ENCODE measurements around the gene TRAPPC1. TPM values are rescaled to one million over a fixed set of nuclear protein-coding genes. Genes with fewer than 3 reads are reported as not detected.

Gene TRAPPC1
- total and polyA plus RNA-seq, 2 experiments from 2014 or later = 45.2 to 234 TPM

DNA sequence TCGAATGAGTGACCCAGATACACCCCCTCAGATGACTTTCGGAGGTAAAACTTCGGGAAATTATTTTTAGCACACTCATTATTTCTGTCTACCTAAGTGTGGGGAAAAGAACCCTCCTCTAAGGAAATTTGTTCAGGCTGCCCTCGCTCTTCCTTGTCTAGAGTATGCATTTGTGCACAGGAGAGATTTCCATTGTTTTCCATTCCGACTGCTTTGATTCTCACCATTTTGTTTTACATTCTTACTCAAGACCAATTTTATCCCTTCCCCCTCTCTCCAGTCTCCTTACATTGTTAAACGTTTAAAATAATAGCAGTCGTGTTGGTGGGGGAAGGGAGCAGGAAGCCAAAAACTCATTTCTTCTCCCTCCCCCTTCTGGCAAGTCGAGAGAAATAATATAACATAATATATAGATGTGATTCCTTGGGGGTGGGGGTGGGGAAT, 44.7 kb downstream of the TRAPPC1 start:
- Histone ChIP-seq H4K20me1 (replicated peaks; ENCODE audit: insufficient read depth) (no peaks in the 10 kb centered on the region), H2AFZ (peak overlapping the region; percentile 87), H3K27me3 (ENCODE audit: insufficient read depth) (peaks cover 58% of the 10 kb centered on the region), H3K4me2 (peak overlapping the region; percentile 88), H3K79me2 (replicated peaks; ENCODE audit: insufficient read depth) (no peaks in the 10 kb centered on the region), H3K4me3 (peak overlapping the region; percentile 65), H3K27ac (ENCODE audit: low read depth) (no peak overlapping the region), H3K9me2 (ENCODE audit: insufficient read depth) (no peaks in the 10 kb centered on the region), H3K4me1 (ENCODE audit: insufficient read depth) (peaks cover 46% of the 10 kb centered on the region), H3K36me3 (ENCODE audit: insufficient read depth) (0 out of 2 replicates have a peak, but pooled peaks cover 3% of the 10 kb centered on the region), H3F3A (replicated peaks; ENCODE audit: low read depth) (peaks cover 8% of the 10 kb centered on the region)
- Mint-ChIP-seq H3K4me1 (peaks cover 3% of the 10 kb centered on the region; the same call in 2 of the 3 replicates), H3K9me3 (no peaks in the 10 kb centered on the region; the same call in 2 of the 3 replicates), H3K27me3 (ENCODE audit: insufficient read depth, low read depth, poor library complexity) (peaks cover 9% of the 10 kb centered on the region), H3K27ac (no peak overlapping the region), H3K4me3 (no peak overlapping the region), H3K36me3 (ENCODE audit: low read depth) (no peaks in the 10 kb centered on the region; the same call in 2 of the 3 replicates)
- peak; percentile 42 for DNase-seq (ENCODE audit: low spot score)
- TF ChIP-seq, protein P1, sequence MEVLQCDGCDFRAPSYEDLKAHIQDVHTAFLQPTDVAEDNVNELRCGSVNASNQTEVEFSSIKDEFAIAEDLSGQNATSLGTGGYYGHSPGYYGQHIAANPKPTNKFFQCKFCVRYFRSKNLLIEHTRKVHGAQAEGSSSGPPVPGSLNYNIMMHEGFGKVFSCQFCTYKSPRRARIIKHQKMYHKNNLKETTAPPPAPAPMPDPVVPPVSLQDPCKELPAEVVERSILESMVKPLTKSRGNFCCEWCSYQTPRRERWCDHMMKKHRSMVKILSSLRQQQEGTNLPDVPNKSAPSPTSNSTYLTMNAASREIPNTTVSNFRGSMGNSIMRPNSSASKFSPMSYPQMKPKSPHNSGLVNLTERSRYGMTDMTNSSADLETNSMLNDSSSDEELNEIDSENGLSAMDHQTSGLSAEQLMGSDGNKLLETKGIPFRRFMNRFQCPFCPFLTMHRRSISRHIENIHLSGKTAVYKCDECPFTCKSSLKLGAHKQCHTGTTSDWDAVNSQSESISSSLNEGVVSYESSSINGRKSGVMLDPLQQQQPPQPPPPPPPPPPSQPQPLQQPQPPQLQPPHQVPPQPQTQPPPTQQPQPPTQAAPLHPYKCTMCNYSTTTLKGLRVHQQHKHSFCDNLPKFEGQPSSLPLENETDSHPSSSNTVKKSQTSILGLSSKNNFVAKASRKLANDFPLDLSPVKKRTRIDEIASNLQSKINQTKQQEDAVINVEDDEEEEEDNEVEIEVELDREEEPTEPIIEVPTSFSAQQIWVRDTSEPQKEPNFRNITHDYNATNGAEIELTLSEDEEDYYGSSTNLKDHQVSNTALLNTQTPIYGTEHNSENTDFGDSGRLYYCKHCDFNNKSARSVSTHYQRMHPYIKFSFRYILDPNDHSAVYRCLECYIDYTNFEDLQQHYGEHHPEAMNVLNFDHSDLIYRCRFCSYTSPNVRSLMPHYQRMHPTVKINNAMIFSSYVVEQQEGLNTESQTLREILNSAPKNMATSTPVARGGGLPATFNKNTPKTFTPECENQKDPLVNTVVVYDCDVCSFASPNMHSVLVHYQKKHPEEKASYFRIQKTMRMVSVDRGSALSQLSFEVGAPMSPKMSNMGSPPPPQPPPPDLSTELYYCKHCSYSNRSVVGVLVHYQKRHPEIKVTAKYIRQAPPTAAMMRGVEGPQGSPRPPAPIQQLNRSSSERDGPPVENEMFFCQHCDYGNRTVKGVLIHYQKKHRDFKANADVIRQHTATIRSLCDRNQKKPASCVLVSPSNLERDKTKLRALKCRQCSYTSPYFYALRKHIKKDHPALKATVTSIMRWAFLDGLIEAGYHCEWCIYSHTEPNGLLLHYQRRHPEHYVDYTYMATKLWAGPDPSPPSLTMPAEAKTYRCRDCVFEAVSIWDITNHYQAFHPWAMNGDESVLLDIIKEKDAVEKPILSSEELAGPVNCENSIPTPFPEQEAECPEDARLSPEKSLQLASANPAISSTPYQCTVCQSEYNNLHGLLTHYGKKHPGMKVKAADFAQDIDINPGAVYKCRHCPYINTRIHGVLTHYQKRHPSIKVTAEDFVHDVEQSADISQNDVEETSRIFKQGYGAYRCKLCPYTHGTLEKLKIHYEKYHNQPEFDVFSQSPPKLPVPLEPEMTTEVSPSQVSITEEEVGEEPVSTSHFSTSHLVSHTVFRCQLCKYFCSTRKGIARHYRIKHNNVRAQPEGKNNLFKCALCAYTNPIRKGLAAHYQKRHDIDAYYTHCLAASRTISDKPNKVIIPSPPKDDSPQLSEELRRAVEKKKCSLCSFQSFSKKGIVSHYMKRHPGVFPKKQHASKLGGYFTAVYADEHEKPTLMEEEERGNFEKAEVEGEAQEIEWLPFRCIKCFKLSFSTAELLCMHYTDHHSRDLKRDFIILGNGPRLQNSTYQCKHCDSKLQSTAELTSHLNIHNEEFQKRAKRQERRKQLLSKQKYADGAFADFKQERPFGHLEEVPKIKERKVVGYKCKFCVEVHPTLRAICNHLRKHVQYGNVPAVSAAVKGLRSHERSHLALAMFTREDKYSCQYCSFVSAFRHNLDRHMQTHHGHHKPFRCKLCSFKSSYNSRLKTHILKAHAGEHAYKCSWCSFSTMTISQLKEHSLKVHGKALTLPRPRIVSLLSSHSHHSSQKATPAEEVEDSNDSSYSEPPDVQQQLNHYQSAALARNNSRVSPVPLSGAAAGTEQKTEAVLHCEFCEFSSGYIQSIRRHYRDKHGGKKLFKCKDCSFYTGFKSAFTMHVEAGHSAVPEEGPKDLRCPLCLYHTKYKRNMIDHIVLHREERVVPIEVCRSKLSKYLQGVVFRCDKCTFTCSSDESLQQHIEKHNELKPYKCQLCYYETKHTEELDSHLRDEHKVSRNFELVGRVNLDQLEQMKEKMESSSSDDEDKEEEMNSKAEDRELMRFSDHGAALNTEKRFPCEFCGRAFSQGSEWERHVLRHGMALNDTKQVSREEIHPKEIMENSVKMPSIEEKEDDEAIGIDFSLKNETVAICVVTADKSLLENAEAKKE (CRISPR knock-in tag; IDR thresholded peaks at IDR 0.05) = no peak
- TF ChIP-seq EZH2 (IDR thresholded peaks at IDR 0.05; ENCODE audit: low read depth, unreplicated experiment) = no peak
- TF ChIP-seq, protein P2, sequence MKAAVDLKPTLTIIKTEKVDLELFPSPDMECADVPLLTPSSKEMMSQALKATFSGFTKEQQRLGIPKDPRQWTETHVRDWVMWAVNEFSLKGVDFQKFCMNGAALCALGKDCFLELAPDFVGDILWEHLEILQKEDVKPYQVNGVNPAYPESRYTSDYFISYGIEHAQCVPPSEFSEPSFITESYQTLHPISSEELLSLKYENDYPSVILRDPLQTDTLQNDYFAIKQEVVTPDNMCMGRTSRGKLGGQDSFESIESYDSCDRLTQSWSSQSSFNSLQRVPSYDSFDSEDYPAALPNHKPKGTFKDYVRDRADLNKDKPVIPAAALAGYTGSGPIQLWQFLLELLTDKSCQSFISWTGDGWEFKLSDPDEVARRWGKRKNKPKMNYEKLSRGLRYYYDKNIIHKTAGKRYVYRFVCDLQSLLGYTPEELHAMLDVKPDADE (IDR thresholded peaks at IDR 0.05) = no peak
- ATAC-seq = no peak

Measured in GM23338 (cell line).